RWPE1 (cell line): Measurements from ENCODE around the gene DCUN1D2.

Experiments
- CTCF ChIA-PET: fragments of 350-600 bp; sonication (Branson Sonifier 250); formaldehyde crosslinking; extraction: SDS; loops from one replicate; lab custom pipeline; 2021; lab: Yijun Ruan, JAX
- POLR2A ChIA-PET: fragments of 400-600 bp; formaldehyde crosslinking; extraction: SDS; loops from one replicate; lab custom pipeline; 2020; ENCODE audit warnings: antibody characterized with exemption; ENCODE audit not compliant: low non-redundant PET; lab: Yijun Ruan, JAX
- DNase-seq: peaks from one replicate; pipeline ENCODE4 v3.0.0; 2012; ENCODE audit warnings: low spot score
- H3K27ac ChIP-seq: fragments of 450-650 bp; 2 replicates; pipeline ENCODE4 v1.5.1; 2017
- TF ChIP-seq, protein P1 (sequence below): fragments of 450-650 bp; conservative IDR thresholded peaks from 2 replicates; pipeline ENCODE4 v1.5.1; 2017; ENCODE audit warnings: low read depth, mild to moderate bottlenecking

DCUN1D2 gene

GRCh38 chr13:113413898-113414282, 76.6 kb downstream of the DCUN1D2 start:
- no peak overlapping the region for H3K27ac ChIP-seq
- ChIA-PET POLR2A (no interaction called here), CTCF (no interaction called here)
- TF ChIP-seq, protein P1, sequence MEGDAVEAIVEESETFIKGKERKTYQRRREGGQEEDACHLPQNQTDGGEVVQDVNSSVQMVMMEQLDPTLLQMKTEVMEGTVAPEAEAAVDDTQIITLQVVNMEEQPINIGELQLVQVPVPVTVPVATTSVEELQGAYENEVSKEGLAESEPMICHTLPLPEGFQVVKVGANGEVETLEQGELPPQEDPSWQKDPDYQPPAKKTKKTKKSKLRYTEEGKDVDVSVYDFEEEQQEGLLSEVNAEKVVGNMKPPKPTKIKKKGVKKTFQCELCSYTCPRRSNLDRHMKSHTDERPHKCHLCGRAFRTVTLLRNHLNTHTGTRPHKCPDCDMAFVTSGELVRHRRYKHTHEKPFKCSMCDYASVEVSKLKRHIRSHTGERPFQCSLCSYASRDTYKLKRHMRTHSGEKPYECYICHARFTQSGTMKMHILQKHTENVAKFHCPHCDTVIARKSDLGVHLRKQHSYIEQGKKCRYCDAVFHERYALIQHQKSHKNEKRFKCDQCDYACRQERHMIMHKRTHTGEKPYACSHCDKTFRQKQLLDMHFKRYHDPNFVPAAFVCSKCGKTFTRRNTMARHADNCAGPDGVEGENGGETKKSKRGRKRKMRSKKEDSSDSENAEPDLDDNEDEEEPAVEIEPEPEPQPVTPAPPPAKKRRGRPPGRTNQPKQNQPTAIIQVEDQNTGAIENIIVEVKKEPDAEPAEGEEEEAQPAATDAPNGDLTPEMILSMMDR: no peak
- no peak for DNase-seq

DNA sequence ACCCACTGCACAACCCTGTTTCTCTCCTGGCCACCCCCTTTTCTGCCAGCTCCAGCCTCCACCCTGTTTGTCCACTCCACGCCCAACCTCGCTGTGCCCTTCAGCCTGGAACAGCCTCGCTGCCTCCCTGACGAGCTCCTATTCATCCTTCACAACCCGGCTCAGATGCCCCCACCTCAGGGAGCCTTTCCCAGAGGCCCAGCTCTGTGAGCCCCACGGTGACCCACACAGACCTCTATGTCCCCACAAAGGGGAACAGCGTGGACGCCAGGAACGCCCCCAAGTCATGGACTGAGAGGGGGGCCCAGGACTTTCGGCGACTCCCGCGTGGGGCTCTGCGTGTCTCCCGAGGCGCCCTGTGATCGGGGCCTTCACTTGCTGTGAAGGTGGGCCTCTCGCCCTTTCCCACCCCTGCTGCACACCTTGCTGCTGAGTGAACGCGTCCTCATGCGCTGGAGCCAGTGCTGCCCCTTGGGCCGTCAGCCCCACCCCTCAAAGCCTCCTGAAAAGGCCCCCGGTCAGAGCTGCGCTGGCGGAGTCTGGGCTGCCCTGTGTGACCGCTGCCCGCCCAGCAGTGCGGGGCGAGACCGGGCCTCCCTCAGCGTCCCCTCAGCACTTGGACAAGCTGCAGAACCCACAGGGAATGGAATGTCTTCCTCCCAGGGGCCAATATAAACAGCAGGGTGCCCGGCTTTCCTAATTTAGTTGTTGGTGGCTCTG, 77.2 kb downstream of the DCUN1D2 start:
- no peak for DNase-seq
- ChIA-PET CTCF (no interaction called here), POLR2A (interaction anchor here (0.5 kb wide), 1 partner anchor 160 kb away, joined by 5 read pairs; no protein-coding TSS in a partner anchor)
- no peak overlapping the region for H3K27ac ChIP-seq
- TF ChIP-seq, protein P1: no peak

DNA sequence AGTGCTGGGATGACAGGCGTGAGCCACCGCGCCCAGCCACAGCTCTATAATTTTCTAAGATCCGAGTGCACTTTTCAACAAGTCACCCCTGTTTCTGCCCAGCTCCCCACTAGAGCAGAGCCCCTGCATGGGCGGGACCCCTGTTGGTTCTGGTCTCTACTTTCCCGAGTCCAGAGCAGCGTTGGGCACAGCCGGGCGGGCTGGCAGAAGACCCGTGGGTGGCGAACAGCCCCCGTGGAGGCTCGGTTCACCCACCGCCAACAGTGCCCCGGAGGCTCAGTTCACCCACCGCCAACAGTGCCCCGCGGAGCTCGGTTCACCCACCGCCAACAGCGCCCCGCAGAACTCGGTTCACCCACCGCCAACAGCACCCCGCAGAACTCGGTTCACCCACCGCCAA, 78.1 kb downstream of the DCUN1D2 start:
- TF ChIP-seq, protein P1: no peak
- H3K27ac ChIP-seq: no peak overlapping the region
- ChIA-PET POLR2A (no interaction called here), CTCF (no interaction called here)
- DNase-seq: no peak

DNA sequence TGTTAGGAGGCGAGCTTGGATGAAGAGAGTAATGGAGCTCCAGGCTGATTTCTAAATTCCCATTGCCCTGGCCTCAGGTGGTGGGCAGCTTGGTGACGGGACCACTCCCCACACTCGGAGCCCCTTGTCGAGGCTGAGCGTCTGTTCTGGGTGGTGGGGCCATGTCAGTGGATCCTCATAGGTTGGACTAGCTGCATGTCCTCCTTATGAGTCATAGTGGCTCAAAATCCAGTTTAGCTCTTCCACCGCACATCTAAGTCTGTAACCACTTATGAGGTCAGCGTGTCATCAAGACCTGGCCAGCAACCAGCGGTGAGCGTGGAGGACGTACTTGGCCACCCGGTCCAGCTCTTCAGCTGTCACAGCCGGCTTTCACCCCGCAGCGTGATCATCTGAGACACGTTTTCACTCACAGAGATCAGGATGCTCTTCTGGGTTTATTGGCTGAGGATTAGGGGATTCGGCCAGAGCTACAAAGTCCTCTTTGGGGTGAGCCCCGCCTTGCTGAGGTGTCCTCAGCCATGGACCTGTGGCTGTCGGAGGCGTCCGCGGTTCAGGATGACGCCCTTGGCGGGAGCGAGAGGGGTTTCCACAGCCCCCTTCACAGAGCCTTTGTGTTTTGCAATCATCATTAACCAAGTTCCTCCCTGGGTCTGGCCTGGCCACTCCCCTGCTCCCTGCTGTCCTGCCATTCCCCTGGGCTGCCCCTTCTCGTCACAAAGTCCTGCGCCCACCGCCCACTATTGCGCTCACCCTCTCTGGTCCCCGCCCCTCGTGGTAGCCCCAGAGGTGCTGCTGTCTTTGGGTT, 79.1 kb downstream of the DCUN1D2 start:
- TF ChIP-seq, protein P1: no peak
- POLR2A ChIA-PET: interaction anchor here (0.6 kb wide), 1 partner anchor 326 kb away, joined by 3 read pairs; no protein-coding TSS in a partner anchor
- CTCF ChIA-PET: interaction anchor here (0.6 to 1.0 kb wide), 3 partner anchors 18 to 468 kb away, joined by 3 to 4 read pairs (median 3); no protein-coding TSS in a partner anchor
- peak overlapping the region; percentile 8 for H3K27ac ChIP-seq
- peak; percentile 27 for DNase-seq

DNA sequence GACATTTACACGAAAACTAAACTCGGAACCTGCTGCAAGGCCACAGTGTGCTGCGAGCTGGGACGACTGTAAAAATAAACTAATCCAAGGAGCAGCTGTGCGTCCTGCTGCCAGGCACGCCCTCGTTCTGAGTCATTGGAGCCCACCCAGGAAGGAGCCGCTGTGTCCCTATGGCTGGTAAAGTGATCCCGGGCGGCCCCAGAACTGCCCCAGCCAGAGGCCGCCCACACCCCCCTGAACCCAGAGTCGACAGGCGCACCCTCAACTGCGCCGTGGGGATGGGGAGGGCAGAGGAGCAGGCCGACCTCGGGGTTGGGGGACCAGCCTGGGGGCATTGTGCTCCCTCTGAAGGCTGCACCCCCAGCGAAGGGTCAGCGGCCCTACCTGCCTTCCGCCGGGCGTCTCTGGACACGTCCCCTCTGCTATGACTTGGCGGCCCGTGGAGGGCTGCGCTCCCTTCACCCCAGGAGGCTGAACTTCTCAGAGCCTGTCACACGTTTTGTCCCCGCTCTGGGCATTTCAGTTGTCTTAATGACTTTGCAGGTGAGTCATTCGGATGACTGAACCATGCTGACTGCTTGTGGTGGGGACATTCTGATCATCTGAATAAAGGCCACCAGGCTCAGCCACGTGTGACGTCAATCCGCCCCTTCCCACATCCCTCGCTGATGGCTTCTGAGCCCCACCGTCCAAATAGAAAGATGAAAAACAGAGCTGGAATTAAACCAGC, 79.9 kb downstream of the DCUN1D2 start:
- ChIA-PET POLR2A (interaction anchor here (0.6 kb wide), 1 partner anchor 327 kb away, joined by 3 read pairs; no protein-coding TSS in a partner anchor), CTCF (interaction anchor here (0.6 to 1.1 kb wide), 4 partner anchors 17 to 468 kb away, joined by 3 to 4 read pairs (median 4); no protein-coding TSS in a partner anchor)
- peak overlapping the region; percentile 8 for H3K27ac ChIP-seq
- TF ChIP-seq, protein P1: no peak
- DNase-seq: no peak

GRCh38 chr13:113408562-113408961, 81.9 kb downstream of the DCUN1D2 start:
- POLR2A ChIA-PET: no interaction called here
- DNase-seq: no peak
- H3K27ac ChIP-seq: no peak overlapping the region
- CTCF ChIA-PET: no interaction called here
- TF ChIP-seq, protein P1: no peak
